NCI-H1930 (cell line): ENCODE data around the gene P2RY6.

ENCODE experiments used
- DNase-seq, 2 experiments: peaks; one replicate each; lab custom pipeline; 2025; lab: John Stamatoyannopoulos, UW

Gene P2RY6

DNA sequence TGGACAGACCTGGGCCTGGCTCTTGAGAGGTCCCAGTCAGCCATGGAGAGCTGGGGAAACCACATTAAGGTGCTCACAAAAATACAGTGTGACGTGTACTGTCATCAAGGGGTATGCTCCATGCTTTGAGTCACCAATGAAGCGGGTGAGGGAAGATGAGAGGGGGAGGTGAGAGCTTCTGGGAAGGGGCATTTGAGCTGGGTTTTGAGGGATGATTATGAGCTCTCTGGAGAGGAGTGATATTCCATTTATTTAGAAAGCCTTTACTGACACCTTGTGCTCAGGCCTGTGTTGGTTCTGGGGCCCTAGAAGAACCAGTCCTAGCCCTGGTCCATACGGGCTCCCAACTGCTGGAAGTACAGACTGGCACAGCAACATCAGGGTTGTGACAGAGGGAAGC is 25.6 kb downstream of the P2RY6 start:
- no peak for DNase-seq

DNA sequence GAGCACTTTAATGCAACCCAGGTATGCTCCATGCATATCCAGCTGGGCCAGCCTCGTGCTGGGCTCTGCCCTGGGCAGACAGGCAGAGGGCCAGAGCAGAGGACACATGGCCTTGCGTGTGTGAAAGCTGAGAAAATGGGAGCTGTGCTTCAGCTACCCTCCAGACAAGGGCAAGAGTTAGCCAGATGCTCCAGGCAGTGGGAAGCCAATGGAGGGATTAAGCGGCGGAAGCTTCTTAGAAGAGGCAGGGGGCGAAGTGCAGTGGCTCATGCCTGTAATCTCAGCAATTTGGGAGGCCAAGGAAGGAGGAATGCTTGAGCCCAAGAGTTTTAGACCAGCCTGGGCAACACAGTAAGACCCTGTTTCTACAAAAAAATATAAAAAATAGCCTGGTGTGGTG is 26.1 kb downstream of the P2RY6 start:
- no peak for DNase-seq

DNA sequence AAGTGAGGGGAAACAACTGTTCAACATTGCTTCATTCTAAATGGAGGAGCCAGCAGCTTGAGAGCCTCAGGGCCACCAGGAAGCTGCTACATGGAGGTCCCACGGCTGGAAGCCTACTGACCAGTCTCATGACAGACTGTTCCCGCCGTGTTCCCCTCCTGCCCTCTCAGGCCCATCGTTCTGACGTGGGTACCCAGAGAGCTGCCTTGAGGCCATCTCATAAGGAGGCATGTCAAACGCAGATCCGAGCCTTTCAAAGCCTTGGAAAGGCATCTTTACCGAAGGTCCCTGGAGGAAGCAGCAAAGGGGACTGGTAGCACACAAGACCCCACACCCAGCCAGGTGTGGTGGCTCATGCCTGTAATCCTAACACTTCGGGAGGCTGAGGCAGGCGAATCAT is 27.6 kb downstream of the P2RY6 start:
- no peak for DNase-seq

DNA sequence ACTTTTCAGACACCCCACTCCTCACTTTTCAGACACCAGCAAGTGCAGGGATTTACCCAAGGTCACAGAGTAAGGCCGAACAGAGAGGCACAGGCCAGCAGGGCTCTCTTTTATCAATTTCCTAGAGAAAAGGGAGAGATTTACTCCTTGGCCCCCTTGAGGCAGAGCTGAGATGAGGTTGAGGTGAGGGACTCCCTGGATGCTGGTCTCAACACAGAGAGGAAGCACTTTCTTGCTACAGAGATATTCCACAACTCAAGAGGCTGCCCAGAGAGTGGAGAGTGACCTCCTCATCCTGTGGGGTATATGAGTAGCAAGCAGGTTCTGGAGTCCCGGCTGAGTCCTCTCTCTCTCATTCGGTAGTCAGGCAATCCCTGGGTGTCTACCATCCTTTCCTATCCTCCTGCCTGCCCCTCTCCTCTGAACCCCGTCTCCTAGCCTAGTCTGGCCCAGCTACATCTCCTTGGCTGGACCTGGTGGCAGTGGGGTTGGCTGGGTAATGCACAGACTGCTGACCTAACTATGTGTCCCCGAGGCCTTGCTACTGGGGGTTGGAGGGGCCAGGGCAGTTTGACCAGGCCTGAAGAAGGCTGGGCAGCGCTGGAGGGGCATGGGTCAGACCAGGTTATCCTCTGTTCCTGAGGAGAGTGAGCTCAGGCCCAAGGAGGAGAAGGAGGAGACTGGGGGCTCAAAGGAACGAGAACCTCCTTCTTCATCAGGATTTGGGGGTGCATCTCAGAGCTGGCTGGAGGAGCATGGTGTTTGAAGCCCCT is 34.1 kb downstream of the P2RY6 start:
- no peak for DNase-seq

GRCh38 chr11:73306977-73307322 is 34.8 kb downstream of the P2RY6 start:
- no peak for DNase-seq

GRCh38 chr11:73307323-73308002 is 35.3 kb downstream of the P2RY6 start:
- peak; percentile 91 to 95 for DNase-seq

- DNase-seq: peak in 1 of 2 experiments; percentile 70
These were observed 36.1 kb downstream of the P2RY6 start, which contains the start of gene ARHGEF17 for GRCh38 chr11:73308003-73308960. TSS of gene ARHGEF17 (plus strand) at chr11:73308276. CDS start at chr11:73308639, 363 bp downstream.

DNA sequence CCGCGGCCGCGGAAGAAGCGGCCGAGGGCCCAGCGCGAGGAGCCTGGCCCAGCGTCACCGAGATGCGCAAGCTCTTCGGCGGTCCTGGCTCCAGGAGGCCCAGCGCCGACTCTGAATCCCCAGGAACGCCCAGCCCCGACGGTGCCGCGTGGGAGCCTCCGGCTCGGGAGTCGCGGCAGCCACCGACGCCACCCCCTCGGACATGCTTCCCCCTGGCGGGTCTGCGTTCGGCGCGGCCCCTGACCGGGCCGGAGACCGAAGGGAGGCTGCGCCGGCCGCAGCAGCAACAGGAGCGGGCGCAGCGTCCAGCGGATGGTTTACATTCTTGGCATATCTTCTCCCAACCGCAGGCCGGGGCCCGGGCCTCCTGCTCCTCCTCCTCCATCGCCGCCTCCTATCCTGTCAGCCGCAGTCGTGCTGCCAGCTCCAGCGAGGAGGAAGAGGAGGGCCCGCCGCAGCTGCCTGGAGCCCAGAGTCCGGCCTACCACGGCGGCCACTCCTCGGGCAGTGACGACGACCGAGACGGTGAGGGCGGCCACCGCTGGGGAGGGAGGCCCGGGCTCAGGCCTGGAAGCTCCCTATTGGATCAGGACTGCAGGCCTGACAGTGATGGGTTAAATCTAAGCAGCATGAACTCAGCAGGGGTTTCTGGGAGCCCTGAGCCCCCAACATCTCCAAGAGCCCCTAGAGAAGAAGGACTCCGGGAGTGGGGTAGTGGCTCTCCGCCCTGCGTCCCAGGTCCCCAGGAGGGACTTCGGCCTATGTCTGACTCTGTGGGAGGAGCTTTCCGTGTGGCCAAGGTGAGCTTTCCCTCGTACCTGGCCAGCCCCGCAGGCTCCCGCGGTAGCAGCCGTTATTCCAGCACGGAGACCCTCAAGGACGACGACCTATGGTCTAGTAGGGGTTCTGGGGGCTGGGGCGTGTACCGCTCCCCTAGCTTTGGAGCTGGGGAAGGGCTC is 37.1 kb downstream of the P2RY6 start:
- no peak for DNase-seq

GRCh38 chr11:73310076-73310475 is 37.9 kb downstream of the P2RY6 start:
- no peak for DNase-seq

GRCh38 chr11:73310661-73311393 is 38.7 kb downstream of the P2RY6 start:
- no peak for DNase-seq

DNA sequence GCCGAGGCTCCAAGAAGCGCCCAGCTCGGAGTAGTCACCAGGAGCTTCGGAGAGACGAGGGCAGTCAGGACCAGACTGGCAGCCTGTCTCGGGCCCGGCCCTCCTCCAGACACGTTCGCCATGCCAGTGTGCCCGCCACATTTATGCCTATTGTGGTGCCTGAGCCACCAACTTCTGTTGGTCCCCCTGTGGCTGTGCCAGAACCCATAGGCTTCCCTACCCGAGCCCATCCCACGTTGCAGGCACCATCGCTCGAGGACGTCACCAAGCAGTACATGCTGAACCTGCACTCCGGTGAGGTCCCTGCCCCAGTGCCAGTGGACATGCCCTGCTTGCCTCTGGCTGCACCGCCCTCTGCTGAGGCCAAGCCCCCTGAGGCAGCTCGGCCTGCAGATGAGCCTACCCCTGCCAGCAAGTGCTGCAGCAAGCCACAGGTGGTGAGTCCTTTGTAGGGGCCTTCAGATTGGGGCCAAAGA is 39.3 kb downstream of the P2RY6 start:
- no peak for DNase-seq

- no peak for DNase-seq
These were observed 39.9 kb downstream of the P2RY6 start for GRCh38 chr11:73312036-73312435.

- no peak for DNase-seq
These were observed 40.8 kb downstream of the P2RY6 start for GRCh38 chr11:73312851-73313327.

DNA sequence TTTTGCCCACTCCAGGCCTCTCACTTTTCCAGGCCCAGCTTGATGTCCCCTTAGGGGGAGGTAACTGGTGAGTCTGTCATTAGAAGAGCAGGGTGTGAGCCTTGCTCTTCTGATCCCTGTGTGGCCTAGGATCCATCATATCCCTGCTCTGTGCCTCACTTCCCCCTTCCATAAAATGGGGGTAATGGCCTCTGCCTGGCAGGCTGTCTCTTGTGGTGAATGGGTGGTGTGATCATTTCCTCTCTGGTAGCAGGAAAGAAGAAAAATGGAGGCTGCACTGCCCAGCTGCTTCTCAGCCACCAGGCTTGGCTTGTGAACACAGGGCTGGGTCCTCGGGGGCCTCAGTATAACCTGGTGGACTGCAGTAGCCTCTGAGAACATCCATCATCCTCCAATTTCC is 41.5 kb downstream of the P2RY6 start:
- no peak for DNase-seq

DNA sequence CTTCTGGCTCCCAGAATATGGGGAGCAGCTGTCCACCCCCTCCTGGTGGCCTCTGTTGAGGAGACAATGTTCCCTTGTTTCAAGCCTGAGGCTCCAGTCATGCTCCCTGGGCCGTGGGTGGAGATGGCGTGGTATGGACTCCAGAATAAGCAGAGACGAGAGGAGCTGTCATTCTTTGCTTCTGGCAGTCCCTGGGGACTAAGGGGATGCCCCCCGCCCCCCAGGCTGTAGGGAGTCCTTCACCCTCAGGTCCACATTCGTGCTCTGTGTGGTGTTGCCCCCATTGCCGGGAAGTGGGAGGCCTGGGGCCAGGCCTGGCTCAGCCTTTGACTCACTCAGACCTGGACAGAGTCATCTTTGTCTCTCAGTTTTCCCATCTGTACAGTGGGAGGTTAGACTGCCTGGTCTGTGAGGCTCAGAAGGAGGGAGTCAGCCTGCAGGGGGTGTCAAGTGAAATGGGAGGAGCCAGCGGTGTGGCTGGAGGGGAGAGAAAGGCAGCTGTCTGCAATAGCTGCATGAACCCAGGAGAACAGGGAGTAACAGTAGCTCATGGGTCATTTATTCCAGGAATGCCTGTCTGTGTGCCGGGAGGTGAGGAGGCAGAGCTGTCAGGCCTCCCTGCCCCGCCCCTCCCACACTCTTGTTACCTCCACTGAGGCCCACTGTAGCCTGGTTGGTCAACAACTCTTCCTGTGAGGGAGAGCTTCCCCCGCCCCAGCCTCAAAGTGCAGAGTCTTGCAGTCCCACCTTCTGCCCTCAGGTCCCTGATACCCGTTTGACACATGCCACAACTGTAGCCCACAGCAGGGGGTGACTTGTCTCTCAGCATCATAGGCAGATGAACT is 42.2 kb downstream of the P2RY6 start:
- no peak for DNase-seq

- no peak for DNase-seq
These were observed 43.3 kb downstream of the P2RY6 start for GRCh38 chr11:73315293-73316020.

- DNase-seq: no peak
These were observed 44.3 kb downstream of the P2RY6 start for GRCh38 chr11:73316422-73316821.

DNA sequence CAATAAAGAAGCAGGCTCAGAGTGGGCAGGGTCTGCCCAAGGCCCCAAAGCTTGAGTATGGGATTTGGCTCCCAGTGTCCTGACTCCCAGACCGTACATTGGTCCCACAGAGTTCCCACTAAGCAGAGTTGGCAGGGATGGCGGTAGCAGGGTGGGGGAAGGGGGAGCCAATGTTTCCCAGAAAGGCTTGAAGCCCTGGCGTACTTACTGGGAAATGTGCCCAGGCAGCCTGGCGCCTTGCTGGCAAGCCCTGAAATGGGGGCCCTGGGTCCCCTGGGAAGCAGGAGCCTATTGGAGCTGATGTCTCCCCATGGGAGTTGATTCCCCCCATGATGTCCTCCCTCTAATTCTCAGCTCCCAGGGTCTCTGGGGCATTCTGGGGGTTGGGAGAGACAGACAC is 45.2 kb downstream of the P2RY6 start:
- DNase-seq: no peak

DNA sequence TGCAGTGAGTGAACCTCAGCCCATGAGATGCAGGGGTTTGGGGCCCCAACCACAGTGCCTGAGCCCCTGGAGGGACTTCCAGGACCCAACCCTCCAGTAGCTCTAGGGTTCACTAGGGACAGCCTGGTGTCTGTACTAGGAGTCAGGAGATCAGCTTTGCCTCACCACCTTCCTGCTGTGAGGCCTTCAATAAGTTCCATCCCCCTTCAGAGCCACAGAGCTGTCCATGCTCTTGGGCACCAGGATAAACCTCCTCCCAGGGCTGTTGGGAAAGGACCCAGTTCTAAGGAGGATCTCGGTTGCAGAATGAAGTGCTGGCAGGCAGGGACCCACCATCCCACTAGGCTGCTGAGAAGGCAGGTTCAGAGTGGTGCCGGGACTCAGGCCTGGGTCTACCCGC is 45.7 kb downstream of the P2RY6 start:
- DNase-seq: no peak
